ENCODE data around the gene SMOC1.

GRCh38 chr14:70077005-70077404 lies 197.8 kb downstream of the SMOC1 start:
- TF ChIP-seq CTCF (IDR thresholded peaks at IDR 0.05; ENCODE audit: low read depth, low read length) (no peak), POLR2A (IDR thresholded peaks at IDR 0.05; ENCODE audit: extremely low read depth, insufficient read length) (no peak), MAX (IDR thresholded peaks at IDR 0.05; ENCODE audit: low read depth, low read length) (no peak), MYC (IDR thresholded peaks at IDR 0.05; ENCODE audit: low read depth, low read length) (no peak)
